ENCODE measurements around the gene SLC6A7.

Gene SLC6A7

GRCh38 chr5:150172556-150172955 lies 17.3 kb upstream of the SLC6A7 start:
- in situ Hi-C loops (cut with MboI; ENCODE audit: low sequenced_read_pairs) = no loop called here

GRCh38 chr5:150173161-150173560 lies 16.7 kb upstream of the SLC6A7 start:
- in situ Hi-C loops (cut with MboI; ENCODE audit: low sequenced_read_pairs) = no loop called here

- in situ Hi-C loops (cut with MboI; ENCODE audit: low sequenced_read_pairs) = no loop called here
Measured at GRCh38 chr5:150174285-150174684, 15.6 kb upstream of the SLC6A7 start.

GRCh38 chr5:150175076-150175475 lies 14.8 kb upstream of the SLC6A7 start:
- in situ Hi-C loops (cut with MboI; ENCODE audit: low sequenced_read_pairs) = no loop called here

GRCh38 chr5:150175536-150175935 lies 14.3 kb upstream of the SLC6A7 start:
- in situ Hi-C loops (cut with MboI; ENCODE audit: low sequenced_read_pairs) = no loop called here

GRCh38 chr5:150176745-150177477 lies 13.0 kb upstream of the SLC6A7 start:
- in situ Hi-C loops (cut with MboI; ENCODE audit: low sequenced_read_pairs) = no loop called here

- in situ Hi-C loops (cut with MboI; ENCODE audit: low sequenced_read_pairs) = no loop called here
Measured at GRCh38 chr5:150177721-150178120, 12.1 kb upstream of the SLC6A7 start.

GRCh38 chr5:150178262-150178661 lies 11.6 kb upstream of the SLC6A7 start:
- in situ Hi-C loops (cut with MboI; ENCODE audit: low sequenced_read_pairs) = no loop called here

GRCh38 chr5:150179019-150179620 lies 10.7 kb upstream of the SLC6A7 start:
- in situ Hi-C loops (cut with MboI; ENCODE audit: low sequenced_read_pairs) = no loop called here

GRCh38 chr5:150180241-150181026 lies 9.4 kb upstream of the SLC6A7 start:
- in situ Hi-C loops (cut with MboI; ENCODE audit: low sequenced_read_pairs) = no loop called here

GRCh38 chr5:150181027-150181426 lies 8.8 kb upstream of the SLC6A7 start:
- in situ Hi-C loops (cut with MboI; ENCODE audit: low sequenced_read_pairs) = no loop called here

GRCh38 chr5:150181766-150182545 lies 7.9 kb upstream of the SLC6A7 start:
- in situ Hi-C loops (cut with MboI; ENCODE audit: low sequenced_read_pairs) = no loop called here

- in situ Hi-C loops (cut with MboI; ENCODE audit: low sequenced_read_pairs) = no loop called here
Measured at GRCh38 chr5:150182774-150183173, 7.1 kb upstream of the SLC6A7 start.

- in situ Hi-C loops (cut with MboI; ENCODE audit: low sequenced_read_pairs) = no loop called here
Measured at GRCh38 chr5:150183436-150183835, 6.4 kb upstream of the SLC6A7 start.

- in situ Hi-C loops (cut with MboI; ENCODE audit: low sequenced_read_pairs) = no loop called here
Measured at GRCh38 chr5:150184006-150184405, 5.9 kb upstream of the SLC6A7 start.

- in situ Hi-C loops (cut with MboI; ENCODE audit: low sequenced_read_pairs) = no loop called here
Measured at GRCh38 chr5:150184990-150185912, 4.6 kb upstream of the SLC6A7 start.

GRCh38 chr5:150186137-150186536 lies 3.7 kb upstream of the SLC6A7 start:
- in situ Hi-C loops (cut with MboI; ENCODE audit: low sequenced_read_pairs) = no loop called here

- in situ Hi-C loops (cut with MboI; ENCODE audit: low sequenced_read_pairs) = no loop called here
Measured at GRCh38 chr5:150186897-150187296, 3.0 kb upstream of the SLC6A7 start.

- in situ Hi-C loops (cut with MboI; ENCODE audit: low sequenced_read_pairs) = no loop called here
Measured at GRCh38 chr5:150188146-150188842, 1.6 kb upstream of the SLC6A7 start.
